ENCODE results near the gene EXPH5.

- TF ChIP-seq CTCF (IDR thresholded peaks at IDR 0.05) = no peak
- TF ChIP-seq POLR2A (IDR thresholded peaks at IDR 0.05) = no peak
These were observed 27.9 kb downstream of the EXPH5 start for GRCh38 chr11:108565653-108566052.

Measured in body of pancreas (tissue), 4 donors.